Middle frontal gyrus (tissue), 1 donor: ENCODE results near the gene CCNI2.
A peak's percentile ranks its signal among the peaks of the same experiment; 100 is the strongest.

Source experiments
- DNase-seq: peaks from one replicate; pipeline ENCODE4 v3.0.0-alpha.2; 2015; ENCODE audit warnings: low spot score; ENCODE audit errors: extremely low spot score

Gene CCNI2, protein sequence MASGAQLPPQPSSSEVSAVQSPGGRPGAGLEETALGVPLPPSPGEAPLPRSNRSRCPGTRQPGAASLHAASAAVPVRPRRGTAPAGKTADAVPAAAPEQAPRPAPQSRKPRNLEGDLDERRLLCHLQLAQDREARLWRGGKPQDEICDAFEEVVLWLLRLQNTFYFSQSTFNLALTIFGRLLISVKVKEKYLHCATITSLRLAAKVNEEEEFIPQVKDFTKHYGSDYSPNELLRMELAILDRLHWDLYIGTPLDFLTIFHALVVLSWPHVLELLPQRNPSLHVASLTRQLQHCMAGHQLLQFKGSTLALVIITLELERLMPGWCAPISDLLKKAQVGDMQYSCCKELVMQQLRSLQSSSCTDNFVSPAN

GRCh38 chr5:132746954-132747615 is at the start of gene CCNI2:
Gene CCNI2, plus strand, starts transcription at chr5:132747426. Its CDS starts 70 bp downstream, at chr5:132747496.
- DNase-seq = peak; percentile 18

DNA sequence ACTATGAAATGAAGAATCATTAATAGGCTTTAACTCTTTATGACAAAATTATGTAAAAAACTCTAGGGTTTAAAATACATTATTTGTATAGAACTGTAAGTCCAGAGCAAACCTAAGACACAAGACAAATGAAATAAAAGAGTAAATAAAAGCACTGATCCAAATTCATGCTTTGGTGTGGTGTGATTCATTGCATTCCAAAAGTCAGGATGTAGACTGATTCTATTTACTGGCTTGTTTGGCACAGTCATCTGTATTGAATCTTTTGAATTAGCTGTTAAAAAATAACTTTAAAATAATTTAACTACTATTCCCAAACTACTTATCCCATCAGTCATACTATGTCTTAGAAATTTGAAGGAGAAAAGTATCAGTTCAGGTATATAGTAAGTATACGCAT is 42.4 kb upstream of the CCNI2 start:
- no peak for DNase-seq

DNA sequence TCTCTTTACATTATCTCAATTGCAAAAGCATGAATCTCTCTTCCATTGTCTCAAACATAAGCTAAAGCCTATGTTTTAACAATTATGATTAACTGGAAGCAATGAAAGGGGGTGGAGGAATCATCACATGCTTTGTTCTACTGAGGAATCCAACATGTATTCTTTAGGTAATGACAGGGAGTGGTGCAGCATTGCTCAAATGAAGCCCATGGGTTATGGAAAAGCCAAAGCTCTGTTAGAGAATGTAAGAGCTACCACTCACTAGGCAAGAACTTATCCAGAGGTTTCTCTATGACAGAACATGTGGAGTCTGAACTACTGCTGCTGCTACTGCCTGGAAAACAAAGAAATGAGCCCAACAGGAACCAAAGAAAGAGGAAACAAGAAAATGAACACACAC is 38.6 kb upstream of the CCNI2 start:
- DNase-seq = no peak

GRCh38 chr5:132714456-132715307 is 32.5 kb upstream of the CCNI2 start:
- no peak for DNase-seq

GRCh38 chr5:132718544-132719312 is 28.5 kb upstream of the CCNI2 start:
- DNase-seq = no peak

GRCh38 chr5:132725745-132726144 is 21.5 kb upstream of the CCNI2 start:
- no peak for DNase-seq

- no peak for DNase-seq
These were observed 17.3 kb upstream of the CCNI2 start for GRCh38 chr5:132729896-132730295.

DNA sequence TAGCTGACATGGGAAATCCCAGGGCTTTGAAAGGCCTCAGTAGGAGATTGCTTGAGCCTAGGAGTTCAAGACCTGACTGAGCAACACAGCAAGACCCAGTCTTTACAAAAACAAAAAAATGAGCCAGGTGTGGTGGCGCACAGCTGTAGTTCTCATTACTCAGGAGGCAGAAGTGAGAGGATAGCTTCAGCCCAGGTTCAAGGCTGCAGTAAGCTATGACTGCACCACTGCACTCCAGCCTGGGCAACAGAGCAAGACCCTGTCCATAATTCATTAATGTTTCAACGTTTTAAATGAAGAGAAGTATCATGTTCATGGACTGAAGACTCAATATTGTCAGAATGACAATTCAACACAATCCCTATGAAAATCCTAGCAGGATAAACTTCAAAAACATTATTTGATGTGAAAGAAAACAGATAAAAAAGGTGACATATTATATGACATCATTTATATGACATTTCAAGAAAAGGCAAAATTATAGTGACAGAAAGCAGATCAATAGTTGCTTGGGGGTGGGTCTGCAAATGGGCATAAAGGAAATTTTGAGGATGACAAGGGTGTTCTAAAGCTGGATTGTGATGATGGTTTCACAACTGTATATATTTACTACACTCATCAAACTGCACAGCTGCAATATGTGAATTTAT is 13.6 kb upstream of the CCNI2 start:
- no peak for DNase-seq

DNA sequence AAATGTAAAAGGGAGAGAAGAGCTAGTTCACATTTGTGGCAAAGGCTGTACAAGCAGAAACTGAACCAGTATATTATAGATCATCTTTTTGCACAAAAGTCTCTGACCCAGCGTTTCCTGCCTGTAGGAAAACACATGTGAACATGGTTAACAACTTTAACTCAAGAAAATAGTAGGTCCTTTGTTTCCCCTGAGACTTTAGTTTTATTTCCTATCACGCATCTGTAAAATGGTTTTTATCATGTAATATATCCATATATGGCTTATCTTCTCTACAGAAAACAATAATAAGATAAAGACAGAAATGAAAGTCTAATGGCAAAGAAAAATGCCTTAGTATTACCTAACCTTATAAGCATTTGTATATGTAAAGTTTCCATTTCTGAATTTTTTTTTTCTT is 12.5 kb upstream of the CCNI2 start:
- no peak for DNase-seq

GRCh38 chr5:132736853-132737833 is 10.1 kb upstream of the CCNI2 start, which contains the start of gene KIF3A:
Gene KIF3A, minus strand, starts transcription at chr5:132737546. Its CDS starts 127 bp downstream, at chr5:132737419.
- DNase-seq = peak; percentile 96

GRCh38 chr5:132737982-132738681 is 9.1 kb upstream of the CCNI2 start:
- no peak for DNase-seq

- no peak for DNase-seq
These were observed 8.0 kb upstream of the CCNI2 start for GRCh38 chr5:132739232-132739631.

DNA sequence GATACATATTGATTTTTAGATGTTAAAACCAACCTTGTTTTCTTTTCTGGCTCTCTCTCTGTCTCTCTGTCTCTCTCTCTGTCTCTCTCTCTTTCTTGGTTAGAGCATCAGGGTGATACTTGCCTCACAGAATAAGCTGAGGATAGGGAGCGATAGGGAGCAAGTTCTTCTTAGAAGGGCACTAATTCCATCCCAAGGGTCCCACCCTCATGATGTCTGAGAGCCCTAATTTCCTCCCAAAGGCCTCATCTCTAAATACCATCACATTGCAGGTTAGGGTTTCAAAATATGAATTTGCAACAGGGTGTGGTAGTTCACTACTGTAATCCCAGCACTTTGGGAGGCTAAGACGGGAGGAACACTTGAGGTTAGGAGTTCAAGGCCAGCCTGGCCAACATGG is 5.1 kb upstream of the CCNI2 start:
- no peak for DNase-seq

DNA sequence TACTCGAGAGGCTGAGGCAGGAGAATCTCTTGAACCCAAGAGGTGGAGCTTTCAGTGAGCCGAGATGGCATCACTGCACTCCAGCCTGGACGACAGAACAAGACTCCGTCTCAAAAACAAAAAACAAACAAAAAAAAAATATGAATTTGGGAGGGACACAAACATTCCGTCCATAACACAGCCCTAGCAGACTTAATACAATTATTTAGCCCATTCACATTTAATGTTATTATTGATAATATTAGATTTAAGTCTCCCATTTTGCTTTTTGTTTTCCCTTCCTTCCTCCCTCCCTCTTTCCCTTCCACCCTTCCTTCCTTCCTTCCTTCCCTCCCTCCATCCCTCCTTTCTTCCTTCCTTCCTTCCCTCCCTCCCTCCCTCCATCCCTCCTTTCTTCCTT is 4.6 kb upstream of the CCNI2 start:
- DNase-seq = no peak

DNA sequence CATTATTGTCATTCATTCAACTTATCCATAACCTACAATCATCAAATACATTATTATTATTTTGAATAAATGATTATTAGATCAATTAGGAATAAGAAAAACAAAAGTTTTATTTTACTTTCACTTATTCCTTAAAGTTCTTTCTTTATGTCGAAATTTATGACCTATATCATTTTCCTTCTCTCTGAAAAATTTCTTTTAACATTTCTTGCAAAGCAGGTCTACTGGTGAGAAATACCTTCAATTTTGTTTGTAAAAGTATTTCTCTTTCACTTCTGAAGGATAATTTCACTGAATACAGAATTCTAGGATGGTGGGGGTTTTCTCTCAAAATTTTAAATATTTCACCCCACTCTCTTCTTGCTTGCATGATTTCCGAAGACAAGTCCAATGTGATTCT is 2.6 kb upstream of the CCNI2 start:
- no peak for DNase-seq

DNA sequence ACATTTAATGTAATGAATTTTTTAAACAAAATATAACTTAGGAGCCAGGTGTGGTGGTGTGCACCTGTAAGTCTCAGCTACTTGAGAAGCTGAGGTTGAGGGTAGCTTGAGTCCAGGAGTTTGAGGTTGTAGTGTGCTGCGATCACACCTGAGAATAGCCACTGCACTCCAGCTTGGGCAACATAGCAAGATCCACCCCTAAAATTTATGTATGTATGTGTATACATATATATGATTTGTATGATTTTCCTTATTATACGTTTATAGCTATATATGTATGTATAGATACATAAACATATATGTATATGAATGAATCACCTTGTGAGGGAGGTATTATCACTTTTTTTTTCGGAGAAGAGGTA is 653 bp upstream of the CCNI2 start:
- no peak for DNase-seq

- DNase-seq = no peak
These were observed 602 bp downstream of the CCNI2 start for GRCh38 chr5:132747616-132748440.

DNA sequence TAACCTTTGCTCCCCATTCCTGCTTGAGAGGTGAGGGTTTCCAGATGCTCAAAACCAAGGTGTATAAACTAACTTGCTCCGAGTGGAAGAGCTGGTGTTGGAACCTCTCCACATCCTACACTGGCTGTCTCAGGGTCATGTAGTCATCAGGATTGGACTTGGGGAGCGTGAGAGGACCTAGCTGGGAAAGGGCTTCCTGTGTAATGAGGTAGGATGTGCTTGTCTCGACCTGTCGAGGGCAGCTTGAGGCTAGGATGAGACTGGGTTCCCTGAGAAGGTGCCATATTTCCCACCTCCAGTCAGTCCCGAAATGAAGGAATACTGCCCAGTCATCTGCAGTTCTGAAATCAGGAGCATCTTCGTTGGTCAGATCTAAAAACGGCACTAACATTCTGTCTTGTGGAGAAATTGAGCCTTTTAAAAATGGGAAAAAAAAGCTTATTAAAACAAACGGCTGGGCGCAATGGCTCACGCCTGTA is 1.3 kb downstream of the CCNI2 start:
- DNase-seq = no peak
